GM19452 (cell line): ENCODE measurements around the gene ASB8.
"Not testable (repeated sequence)": the region's sequence is repeated elsewhere in the genome, so short reads cannot be mapped to it uniquely, and the experiment has no call there.

Experiments
- ATAC-seq: cut with Tn5 transposase; IDR thresholded peaks from one replicate; pipeline ENCODE4 v1.9.1; 2021; ENCODE audit not compliant: unreplicated experiment

ASB8 gene

GRCh38 chr12:48183091-48183875, 26.0 kb upstream of the ASB8 start, which contains the start of gene CCDC184:
CCDC184 (plus strand) TSS chr12:48183644; CDS start chr12:48184123, 479 bp downstream.
- ATAC-seq: peak; percentile 72

DNA sequence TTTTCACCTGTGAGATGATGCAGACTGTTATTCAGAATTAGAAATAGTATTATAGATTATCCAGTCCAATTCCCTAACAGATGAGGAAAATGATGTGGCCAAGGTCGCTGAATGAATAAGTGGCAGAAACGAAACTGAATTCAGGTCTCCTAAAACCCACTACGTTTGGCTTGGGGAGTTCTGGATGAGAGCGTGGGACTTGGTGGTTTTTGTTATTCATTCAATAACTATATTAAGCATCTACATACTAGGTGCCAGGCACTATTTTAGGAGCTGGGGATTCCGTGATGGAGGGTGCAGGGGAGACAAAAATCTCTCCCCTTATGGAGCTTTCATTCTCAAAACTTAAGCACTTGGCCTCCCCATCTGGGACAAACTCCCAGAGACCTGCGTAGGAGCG, 25.3 kb upstream of the ASB8 start:
- ATAC-seq: no peak

GRCh38 chr12:48180857-48181495, 23.7 kb upstream of the ASB8 start:
- ATAC-seq: no peak

- no peak for ATAC-seq
Measured at GRCh38 chr12:48180424-48180823, 23.1 kb upstream of the ASB8 start.

DNA sequence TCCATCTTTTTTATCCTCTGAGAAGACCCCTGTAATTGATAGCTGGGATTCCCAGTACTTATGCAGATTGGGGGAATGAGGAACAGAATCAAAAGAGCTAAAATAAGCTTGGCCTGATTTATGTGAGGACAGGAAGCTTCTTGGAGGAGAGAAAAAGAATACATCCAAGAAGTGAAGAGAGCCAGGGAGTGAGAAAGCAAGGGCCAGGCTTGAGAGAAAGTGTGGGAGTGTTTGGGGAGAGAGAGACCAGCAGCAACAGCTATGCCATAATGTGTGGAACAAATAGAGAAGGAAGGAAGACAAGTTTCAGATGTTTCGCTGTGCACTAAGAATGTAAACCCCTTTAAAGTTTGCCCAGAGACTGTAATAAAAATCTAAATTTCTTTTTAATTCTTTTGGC, 22.2 kb upstream of the ASB8 start:
- no peak for ATAC-seq

GRCh38 chr12:48177982-48178381, 20.7 kb upstream of the ASB8 start:
- ATAC-seq: no peak

DNA sequence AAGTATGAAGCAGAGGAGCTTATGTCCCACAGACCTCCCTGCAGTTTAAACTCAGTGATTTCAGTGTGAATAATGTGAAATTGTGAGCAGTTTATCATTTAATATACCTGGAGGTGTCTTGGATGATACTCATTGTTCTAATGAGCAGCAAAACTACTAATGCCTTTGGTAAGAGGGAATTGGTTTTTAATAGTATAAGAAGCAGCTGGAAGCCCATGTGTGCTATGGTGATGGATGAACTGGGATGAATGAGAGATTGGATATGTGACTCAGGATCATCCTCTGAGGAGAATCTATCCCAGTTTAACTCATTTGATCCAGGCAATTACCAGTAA, 19.1 kb upstream of the ASB8 start:
- no peak for ATAC-seq

DNA sequence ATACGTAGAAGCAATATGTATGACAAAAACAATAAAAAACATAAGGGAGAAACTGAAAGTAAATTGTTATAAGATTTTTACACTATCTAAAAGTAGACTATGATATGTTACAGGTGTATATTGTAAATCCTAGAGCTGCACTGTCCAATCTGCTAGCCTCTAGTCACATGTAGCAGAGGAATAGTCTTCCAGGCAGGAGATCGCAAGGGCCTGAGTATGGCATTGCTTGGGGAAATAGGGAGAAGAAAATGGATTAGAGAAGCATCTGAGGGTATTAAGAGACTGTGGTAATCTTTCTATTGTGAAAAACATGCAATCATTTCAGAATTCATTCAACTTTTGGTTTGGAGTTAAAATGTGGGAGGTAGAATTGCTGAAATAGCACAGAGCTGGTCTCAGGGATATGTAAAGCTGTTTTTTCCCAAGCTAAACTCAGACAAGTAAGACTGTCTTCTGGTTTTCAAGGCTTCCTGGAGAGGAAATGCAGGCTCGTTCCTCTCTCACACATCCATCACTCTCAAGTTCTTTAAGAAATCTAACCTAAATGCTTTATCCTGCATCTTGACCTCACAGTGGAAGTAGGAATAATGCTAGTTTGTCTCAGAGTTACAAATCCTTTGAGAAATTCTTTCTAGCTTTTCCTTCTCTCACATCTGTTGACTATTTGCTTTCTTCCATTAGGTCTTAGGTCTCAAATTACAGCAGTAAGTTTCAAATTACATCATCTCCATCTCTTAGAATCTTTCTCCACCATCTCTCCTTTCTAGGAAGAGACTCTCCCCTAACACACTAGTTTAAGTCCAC, 18.5 kb upstream of the ASB8 start:
- ATAC-seq: no peak

- no peak for ATAC-seq
Measured at GRCh38 chr12:48169011-48169410, 11.7 kb upstream of the ASB8 start.

DNA sequence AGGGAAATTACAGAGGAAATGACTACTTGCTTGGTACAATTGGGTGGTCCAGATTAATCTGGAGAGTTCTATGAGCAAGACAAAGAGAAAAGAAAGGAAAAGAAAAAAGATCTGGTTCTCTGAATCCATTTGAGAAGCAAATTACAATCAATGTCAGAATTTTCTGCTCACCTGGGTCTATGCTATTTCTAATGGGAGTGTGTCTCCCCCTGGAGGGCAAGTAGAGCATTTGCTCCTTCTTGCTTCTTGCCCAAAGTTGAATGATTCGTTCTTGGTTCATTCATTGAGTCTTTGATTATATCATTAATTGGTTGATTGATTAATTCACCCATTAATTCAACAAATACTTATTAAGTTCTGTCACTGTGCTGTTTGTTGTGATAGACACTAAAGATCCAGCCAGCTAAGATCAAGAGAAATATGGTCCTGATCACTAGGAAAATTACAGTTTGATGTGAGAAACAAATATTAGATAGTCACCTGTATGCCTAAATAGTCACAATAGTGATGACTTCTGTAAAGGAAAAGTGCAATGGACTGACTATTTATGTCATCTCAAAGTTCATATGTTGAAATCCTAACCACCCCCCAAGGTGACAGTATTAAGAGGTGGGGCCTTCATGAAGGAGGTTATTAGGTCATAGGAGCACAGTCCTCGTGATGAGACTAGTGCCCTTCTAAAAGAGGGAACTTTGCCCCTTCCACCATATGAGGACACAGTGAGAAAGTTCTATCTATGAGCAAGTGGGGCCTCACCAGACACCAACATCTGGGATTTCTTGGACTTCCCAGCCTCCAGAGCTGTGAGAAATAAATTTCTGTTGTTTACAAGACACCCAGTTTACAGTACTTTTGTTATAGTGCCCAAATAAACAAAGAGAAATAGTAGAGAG, 8.0 kb upstream of the ASB8 start:
- no peak for ATAC-seq

DNA sequence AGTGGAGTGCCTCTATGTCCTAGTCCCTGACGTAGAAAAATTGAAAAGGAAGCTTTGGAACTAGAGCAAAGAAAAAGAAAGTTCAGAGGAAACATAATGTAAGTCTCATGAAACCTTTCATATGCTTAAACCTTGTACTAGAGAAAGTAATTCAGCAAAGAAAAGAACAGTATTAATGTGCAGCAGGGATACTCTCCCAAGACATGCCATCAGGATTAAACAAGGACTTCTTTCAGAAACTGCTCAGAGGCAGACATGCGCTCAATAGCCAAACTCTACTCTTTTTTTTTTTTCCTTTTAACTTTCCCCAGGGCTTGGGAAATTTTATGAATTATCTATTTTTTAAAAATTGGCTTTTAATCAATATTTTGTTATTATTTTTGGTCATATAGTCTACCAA, 7.1 kb upstream of the ASB8 start:
- ATAC-seq: no peak

DNA sequence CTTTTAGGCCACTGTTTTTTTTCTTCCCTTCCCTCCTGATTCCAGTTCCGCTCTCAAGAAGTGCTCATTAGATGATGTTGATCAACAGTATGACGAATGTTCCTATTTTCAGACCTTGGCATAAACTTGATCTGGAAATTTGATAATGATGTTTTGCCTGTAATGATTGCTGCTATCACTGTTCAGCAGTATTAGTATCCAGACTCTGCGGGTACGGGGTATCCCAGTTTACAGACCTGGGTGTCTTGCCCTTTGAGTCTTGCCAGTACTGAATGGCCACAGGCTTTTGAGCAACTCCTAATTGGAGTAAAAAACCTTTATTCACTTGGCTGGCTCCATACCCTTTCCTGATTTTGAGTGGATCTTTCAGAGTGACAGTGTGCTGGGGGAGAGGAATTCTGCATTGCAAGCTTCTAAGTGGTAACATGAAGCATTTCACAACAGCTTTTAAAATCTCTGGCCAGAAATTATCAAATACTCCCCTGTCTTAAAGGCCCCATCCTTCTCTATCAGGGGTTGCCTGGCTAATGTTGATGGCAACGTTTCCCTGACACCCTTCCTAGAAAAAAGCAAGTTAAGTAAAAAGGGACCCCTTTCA, 5.9 kb upstream of the ASB8 start:
- no peak for ATAC-seq

GRCh38 chr12:48160807-48161206, 3.5 kb upstream of the ASB8 start:
- no peak for ATAC-seq

DNA sequence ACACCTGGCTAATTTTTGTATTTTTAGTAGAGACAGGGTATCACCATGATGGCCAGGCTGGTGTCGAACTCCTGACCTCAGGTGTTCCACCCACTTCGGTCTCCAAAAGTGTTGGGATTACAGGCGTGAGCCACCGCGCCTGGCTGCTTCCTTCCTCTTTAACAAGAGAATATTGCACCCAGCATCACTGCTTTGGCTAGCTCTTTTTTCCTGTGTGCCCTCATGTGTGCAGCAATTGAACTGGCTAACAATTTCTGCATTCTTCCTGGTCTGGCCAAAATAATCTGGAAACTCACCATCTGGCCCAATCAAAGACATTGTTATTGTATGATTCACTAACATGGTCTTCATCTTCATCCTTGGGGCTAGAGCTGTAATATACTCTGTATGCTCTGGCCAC, 2.7 kb upstream of the ASB8 start:
- no peak for ATAC-seq

DNA sequence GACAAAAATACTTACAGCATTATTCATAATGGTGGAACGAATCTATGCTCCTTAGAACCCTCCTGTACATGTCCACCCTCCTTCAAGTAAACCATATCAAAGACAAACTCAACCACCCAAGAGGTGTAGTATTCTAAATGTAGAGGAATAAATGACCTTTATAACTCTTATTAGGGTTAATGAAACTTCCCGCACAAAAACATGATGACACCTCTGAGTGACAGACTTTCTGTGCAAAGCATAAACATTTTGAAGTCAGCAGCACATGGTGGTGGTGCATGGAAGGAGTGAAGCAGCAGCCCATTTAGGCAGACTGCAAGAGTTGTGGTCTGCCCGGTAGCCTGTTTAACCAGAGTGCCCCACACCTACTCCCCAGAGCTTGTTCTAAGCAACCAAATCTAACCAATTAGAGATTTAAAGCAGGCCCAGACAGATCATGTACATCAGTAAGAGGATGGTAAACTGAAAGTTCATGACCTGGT, 615 bp upstream of the ASB8 start:
- no peak for ATAC-seq

DNA sequence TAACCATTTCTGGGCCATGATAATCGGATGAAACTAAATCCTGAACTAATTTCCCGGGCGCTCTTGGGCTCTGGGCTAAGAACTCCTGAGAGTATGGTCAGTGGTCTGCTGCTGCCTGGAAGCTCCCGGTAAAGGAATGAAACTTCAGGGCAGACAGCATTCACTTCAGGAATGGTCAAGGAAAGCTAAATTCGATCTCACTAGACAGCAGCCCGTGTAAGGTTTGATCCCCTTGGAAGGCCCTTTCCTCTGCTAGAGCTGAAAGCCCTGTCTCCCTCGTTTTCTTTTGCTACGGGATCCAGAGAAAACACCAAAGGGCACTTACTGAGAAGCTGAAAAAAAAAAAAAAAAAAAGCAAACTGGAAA, 680 bp downstream of the ASB8 start:
- no peak for ATAC-seq

DNA sequence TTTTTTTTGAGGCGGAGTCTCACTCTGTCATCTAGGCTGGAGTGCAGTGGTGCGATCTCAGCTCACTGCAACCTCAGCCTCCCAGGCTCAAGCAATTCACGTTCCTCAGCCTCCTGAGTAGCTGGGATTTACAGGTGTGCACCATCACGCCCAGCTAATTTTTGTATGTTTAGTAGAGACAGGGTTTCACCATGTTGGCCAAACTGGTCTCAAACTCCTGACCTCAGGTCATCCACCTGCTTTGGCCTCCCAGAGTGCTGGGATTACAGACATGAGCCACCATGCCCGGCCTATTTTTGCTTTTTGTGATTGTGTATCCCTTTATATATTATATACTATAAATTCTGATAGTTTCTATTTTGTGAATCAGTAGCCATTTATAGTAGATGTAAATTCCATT, 1.5 kb downstream of the ASB8 start:
- ATAC-seq: not testable (repeated sequence)

- ATAC-seq: no peak
Measured at GRCh38 chr12:48151103-48151771, 6.1 kb downstream of the ASB8 start.

DNA sequence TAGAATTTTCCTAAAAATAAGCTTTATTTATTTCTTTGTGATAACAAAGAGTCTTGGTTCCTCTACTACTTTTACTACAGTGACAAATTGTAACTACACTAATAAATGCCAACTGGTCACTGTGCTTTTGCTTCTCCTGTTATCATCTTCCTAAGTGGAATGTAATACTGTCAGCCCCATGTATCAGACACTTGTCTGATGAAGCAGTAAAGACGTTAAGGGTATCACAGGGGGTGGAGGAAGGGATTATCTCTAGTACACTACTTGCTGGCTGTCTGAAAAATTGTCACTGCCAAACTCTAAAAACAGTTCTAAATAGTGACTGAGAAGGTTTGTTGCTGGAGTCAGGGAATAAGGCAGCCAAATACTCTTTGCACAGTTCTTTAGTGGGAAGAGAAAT, 11.3 kb downstream of the ASB8 start:
- ATAC-seq: no peak

GRCh38 chr12:48143898-48144297, 13.4 kb downstream of the ASB8 start:
- no peak for ATAC-seq
